PC-3 (cell line): ENCODE data around the gene ATP8A2.

Experiments
- CTCF ChIP-seq: fragments of 300-600 bp; sonication (generic); conservative IDR thresholded peaks from 2 replicates; pipeline ENCODE4 v1.5.1; 2017; ENCODE audit warnings: antibody characterized with exemption, low read depth, mild to moderate bottlenecking, low read length
- EZH2 ChIP-seq: fragments of 300-600 bp; sonication (generic); IDR thresholded peaks from one replicate; pipeline ENCODE4 v1.6.1; 2017; ENCODE audit warnings: antibody characterized with exemption, mild to moderate bottlenecking, low read length; ENCODE audit not compliant: unreplicated experiment
- EZH2phosphoT487 ChIP-seq: fragments of 300-600 bp; sonication (generic); IDR thresholded peaks from 2 replicates; pipeline ENCODE4 v1.6.1; 2018; ENCODE audit warnings: mild to moderate bottlenecking, antibody characterized with exemption, low read length, borderline replicate concordance

DNA sequence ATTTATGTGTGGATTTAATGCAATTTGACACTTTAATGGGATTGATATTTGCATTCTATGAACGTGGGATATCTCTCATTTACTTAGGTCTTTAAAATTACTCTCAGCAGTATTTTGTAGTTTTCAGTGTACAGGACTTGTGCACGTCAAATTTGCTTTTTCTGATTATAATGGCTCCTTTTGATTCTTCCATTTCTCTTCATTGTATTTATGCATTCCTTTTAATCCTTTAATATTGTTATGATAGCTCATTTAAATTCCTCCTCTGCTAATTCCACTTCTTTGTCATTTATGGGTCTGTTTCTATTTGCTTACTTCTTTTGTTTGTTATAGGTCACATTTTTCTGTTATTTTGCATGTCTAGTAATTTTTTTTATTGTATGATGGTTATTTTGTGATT lies 226.6 kb downstream of the ATP8A2 start:
- TF ChIP-seq CTCF (no peak), EZH2phosphoT487 (no peak), EZH2 (no peak)
